ENCODE data around the gene ACOXL.
A peak's percentile ranks its signal among the peaks of the same experiment; 100 is the strongest.

Gene ACOXL

DNA sequence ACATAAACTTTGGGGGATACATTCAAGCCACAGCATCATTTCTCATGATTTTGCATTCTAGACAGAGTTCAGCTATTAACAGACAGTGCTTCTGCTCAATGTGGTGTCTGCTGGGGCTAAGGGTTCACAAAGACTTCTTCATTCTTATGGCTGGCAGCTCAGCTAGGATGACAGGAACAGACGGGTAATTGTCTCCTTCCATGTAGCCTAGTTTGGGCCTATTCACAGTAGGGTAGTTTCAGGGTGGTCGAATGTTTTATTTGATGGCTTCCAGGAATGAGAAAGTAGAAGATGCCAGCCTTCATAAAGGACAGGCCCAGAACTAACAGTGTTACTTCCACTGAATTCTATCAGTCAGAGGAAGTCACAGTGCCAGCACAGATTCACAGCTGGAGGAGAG lies 362.3 kb downstream of the ACOXL start:
- no peak for DNase-seq (ENCODE audit: low read depth)
- H3K4me3 ChIP-seq (ENCODE audit: low read length), result no peak overlapping the region
- TF ChIP-seq, protein P1, sequence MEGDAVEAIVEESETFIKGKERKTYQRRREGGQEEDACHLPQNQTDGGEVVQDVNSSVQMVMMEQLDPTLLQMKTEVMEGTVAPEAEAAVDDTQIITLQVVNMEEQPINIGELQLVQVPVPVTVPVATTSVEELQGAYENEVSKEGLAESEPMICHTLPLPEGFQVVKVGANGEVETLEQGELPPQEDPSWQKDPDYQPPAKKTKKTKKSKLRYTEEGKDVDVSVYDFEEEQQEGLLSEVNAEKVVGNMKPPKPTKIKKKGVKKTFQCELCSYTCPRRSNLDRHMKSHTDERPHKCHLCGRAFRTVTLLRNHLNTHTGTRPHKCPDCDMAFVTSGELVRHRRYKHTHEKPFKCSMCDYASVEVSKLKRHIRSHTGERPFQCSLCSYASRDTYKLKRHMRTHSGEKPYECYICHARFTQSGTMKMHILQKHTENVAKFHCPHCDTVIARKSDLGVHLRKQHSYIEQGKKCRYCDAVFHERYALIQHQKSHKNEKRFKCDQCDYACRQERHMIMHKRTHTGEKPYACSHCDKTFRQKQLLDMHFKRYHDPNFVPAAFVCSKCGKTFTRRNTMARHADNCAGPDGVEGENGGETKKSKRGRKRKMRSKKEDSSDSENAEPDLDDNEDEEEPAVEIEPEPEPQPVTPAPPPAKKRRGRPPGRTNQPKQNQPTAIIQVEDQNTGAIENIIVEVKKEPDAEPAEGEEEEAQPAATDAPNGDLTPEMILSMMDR (IDR thresholded peaks at IDR 0.05; ENCODE audit: insufficient read depth, low read depth, low read length, missing control alignments), result no peak

DNA sequence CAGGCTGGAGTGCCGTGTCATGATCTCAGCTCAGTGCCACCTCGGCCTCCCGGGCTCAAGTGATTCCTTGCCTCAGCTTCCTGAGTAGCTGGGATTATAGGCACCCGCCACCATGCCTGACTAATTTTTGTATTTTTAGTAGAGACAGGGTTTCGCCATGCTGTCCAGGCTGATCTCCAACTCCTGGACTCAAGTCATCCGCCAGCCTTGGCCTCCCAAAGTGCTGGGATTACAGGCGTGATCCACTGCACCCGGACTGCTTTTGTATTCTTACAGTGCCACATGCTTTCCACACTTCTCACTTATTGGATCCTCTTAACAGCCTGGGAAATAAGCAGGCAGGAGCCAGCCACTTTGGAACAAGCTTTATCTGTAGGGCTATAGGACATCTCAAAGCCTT lies 363.1 kb downstream of the ACOXL start:
- no peak for DNase-seq (ENCODE audit: low read depth)
- TF ChIP-seq, protein P1 (IDR thresholded peaks at IDR 0.05; ENCODE audit: insufficient read depth, low read depth, low read length, missing control alignments), result no peak

DNA sequence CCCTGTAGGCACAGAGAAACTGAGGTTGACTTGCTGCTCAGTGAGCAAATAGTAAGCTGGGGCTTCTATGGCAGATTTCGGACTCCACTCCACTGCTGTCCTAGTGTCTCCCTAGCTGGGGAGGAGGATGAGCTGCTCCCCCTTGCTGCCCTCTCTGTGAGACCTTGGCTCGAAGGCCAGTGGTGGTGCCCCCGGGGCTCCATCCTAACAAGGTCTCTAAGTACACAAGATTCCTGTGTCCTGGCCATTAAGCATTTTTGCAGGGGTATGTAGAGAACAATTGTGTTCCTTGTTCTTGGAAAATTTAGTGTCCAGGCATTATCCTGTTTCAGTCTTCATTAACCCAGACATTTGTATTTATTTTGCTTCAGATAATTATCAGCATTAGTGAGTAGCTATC lies 367.0 kb downstream of the ACOXL start:
- DNase-seq (ENCODE audit: low read depth), result no peak
- TF ChIP-seq, protein P1 (IDR thresholded peaks at IDR 0.05; ENCODE audit: insufficient read depth, low read depth, low read length, missing control alignments), result no peak
- no peak overlapping the region for H3K4me3 ChIP-seq (ENCODE audit: low read length)

More for the DNA sequence above, 363.1 kb downstream of the ACOXL start:
- no peak overlapping the region for H3K4me3 ChIP-seq (ENCODE audit: low read length)

DNA sequence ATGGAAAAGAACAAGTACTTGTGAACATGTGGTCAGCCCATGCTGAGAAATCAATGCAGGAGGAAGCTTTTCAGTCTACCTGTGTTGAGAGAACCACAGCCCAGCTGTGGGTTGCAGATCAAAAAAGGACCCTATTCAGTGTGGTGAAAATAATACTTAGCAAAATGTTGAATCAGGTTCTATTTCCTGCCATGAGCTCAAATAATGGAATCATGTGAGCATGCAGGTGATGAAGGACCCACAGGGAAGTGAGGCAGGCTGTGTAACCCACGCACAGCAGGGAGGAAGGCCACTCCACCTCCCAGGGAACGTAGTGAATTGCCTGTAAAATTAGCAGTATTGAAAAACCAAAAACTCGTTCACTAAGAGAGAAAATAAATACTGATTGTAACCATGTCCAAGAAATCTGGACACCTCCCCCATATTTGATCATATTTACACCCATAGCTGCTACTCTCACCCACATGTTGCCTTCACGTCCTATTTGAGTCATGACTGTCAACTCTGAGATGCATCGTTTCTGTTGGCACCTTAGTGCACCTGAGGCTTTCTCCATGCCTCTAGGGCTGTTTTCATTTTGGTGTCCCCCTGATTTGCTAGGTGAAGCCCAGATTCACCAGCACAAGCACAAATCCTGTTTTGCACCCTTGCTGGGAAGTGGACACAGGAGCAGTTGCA lies 367.9 kb downstream of the ACOXL start:
- DNase-seq (ENCODE audit: low read depth), result no peak
- TF ChIP-seq, protein P1 (IDR thresholded peaks at IDR 0.05; ENCODE audit: insufficient read depth, low read depth, low read length, missing control alignments), result no peak
- H3K4me3 ChIP-seq (ENCODE audit: low read length), result no peak overlapping the region

DNA sequence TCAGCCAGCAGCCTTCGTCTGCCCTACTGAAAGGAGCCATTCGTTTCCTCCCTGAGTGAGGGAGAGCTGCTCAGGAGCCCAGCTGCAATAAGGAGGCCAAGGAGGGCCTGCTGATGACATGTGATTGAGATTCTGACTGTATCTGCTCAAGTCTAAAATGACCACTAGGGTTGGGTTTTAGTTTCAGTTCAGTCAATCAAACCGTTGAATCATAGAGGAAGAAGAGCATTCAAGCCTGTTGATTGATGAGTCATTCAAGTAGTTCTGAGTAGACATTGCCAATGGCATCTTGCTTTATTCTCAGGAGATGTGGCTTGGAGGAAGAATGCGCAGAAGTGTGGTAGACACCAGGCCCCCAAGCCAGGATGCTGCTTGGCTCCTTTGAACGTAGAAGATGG lies 368.4 kb downstream of the ACOXL start:
- no peak overlapping the region for H3K4me3 ChIP-seq (ENCODE audit: low read length)
- peak; percentile 68 for DNase-seq (ENCODE audit: low read depth)
- TF ChIP-seq, protein P1 (IDR thresholded peaks at IDR 0.05; ENCODE audit: insufficient read depth, low read depth, low read length, missing control alignments), result peak; percentile 14

DNA sequence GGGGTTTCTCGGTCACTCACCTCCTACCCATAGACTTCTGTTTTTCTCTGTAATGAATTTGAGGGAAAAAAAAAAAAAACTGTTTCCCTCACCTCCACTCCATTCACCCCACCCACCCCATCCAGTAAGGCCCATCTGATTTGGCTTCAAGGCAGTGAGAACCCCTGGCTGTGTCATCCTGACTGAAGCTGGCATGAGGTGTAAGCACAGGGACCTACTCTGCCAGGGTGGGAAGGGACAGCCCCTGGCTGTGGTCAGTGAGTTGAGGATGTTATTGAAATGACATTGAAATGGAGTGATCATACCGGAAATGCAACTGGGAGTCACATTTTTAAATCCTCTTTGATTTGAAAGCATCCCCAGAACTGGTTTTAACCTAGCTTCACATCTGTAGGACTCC lies 369.2 kb downstream of the ACOXL start:
- TF ChIP-seq, protein P1 (IDR thresholded peaks at IDR 0.05; ENCODE audit: insufficient read depth, low read depth, low read length, missing control alignments), result no peak
- no peak for DNase-seq (ENCODE audit: low read depth)
- H3K4me3 ChIP-seq (ENCODE audit: low read length), result no peak overlapping the region

DNA sequence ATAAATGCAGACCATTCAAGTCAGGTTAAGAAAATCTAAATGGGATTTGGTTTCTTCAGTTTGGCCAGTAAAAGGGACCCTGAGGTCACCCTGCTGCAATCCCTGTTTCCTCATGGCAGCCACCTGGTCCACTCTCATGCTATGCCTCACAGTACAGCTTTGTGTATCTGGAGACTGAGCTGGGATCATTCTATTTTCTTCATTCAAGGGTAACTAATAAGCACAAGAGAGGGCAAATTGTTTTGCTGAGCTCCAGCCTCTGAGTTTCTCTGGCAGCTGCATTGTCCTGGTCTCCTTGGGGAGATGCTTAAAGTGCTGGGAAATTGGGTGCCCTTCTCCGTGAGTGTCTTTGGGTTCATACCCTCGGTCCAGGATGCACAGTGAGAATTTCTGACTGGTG lies 369.8 kb downstream of the ACOXL start:
- TF ChIP-seq, protein P1 (IDR thresholded peaks at IDR 0.05; ENCODE audit: insufficient read depth, low read depth, low read length, missing control alignments), result no peak
- H3K4me3 ChIP-seq (ENCODE audit: low read length), result no peak overlapping the region
- no peak for DNase-seq (ENCODE audit: low read depth)

Data from epithelial cell of esophagus (primary cell).